ENCODE data around the gene SLC38A9.

The SLC38A9 gene

DNA sequence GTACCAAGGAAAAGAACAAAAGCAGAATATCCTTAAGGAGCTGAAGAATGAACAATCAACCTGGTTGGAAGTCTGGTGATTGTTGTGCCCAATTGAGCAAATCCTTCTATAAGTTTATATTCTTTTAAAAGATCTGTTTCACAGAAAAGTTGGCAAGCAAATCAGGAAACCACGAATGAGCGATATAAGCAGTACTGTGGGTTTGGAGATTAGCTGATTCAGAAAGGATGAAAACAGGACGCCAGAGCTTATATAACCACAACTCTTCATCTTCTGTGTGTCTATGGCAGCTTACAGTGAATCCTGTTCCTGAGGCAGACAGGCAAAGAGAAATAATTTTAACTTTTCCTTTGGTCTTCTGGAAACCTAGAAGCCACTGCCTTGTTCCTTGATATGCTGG, 61.7 kb downstream of the SLC38A9 start:
- peak overlapping the region; percentile 45; the same call in 1 of the 2 replicates for H3K4me2 ChIP-seq (ENCODE audit: insufficient read depth, low read length)
- H3K36me3 ChIP-seq (ENCODE audit: insufficient read depth, low read length) = peaks cover 8% of the 10 kb centered on the region; the same call in 1 of the 2 replicates
- H4K20me1 ChIP-seq (ENCODE audit: insufficient read depth, low read length) = no peaks in the 10 kb centered on the region
- peaks cover 26% of the 10 kb centered on the region for H3K4me1 ChIP-seq (ENCODE audit: insufficient read depth, low read length)
- H3K9ac ChIP-seq (ENCODE audit: low read depth, low read length) = no peak overlapping the region
- peak; percentile 100 for ATAC-seq (ENCODE audit: insufficient read depth, low read depth)
- H3K27me3 ChIP-seq (ENCODE audit: insufficient read depth, low read length, poor library complexity) = no peaks in the 10 kb centered on the region
- peak; percentile 32 for DNase-seq
- no peak for TF ChIP-seq EZH2 (IDR thresholded peaks at IDR 0.05; ENCODE audit: borderline replicate concordance, low read depth, low read length, severe bottlenecking)
- TF ChIP-seq, protein P1, sequence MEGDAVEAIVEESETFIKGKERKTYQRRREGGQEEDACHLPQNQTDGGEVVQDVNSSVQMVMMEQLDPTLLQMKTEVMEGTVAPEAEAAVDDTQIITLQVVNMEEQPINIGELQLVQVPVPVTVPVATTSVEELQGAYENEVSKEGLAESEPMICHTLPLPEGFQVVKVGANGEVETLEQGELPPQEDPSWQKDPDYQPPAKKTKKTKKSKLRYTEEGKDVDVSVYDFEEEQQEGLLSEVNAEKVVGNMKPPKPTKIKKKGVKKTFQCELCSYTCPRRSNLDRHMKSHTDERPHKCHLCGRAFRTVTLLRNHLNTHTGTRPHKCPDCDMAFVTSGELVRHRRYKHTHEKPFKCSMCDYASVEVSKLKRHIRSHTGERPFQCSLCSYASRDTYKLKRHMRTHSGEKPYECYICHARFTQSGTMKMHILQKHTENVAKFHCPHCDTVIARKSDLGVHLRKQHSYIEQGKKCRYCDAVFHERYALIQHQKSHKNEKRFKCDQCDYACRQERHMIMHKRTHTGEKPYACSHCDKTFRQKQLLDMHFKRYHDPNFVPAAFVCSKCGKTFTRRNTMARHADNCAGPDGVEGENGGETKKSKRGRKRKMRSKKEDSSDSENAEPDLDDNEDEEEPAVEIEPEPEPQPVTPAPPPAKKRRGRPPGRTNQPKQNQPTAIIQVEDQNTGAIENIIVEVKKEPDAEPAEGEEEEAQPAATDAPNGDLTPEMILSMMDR (IDR thresholded peaks at IDR 0.05; ENCODE audit: borderline replicate concordance, extremely low read depth, low read length, poor library complexity, severe bottlenecking) = no peak
- no peaks in the 10 kb centered on the region for H3K9me3 ChIP-seq (ENCODE audit: insufficient read depth, low read length, severe bottlenecking)
- H3K27ac ChIP-seq (ENCODE audit: low read length) = peak overlapping the region; percentile 59
- no peak overlapping the region for H2AFZ ChIP-seq (ENCODE audit: low read depth, low read length)
- no peaks in the 10 kb centered on the region for H3K79me2 ChIP-seq (ENCODE audit: insufficient read depth, low read length)
- H3K4me3 ChIP-seq (ENCODE audit: low read depth in 1 of 2, low read length in 2 of 2) = no peak overlapping the region

DNA sequence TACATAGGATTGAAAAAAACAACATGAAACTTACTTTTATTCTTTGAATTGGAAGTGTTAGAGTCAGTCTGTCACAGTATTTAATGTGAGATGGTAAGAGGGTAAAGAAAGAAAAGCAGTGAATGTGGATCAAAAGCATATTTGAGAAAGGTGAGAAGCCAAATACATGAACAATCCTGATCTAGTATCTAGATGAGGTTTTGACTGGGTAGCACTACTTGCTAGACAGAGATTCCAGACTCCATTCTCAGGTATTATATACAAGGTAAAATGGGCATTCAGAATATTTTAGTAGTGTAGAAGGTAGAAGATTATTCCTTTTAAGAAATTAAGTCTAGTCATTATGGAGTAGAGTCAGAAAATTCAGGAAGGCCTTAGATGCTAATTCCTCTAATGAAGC, 62.2 kb downstream of the SLC38A9 start:
- no peaks in the 10 kb centered on the region for H3K79me2 ChIP-seq (ENCODE audit: insufficient read depth, low read length)
- 0 out of 3 replicates have a peak, but pooled peaks have one; percentile 3 for ATAC-seq (ENCODE audit: insufficient read depth, low read depth)
- no peaks in the 10 kb centered on the region for H3K27me3 ChIP-seq (ENCODE audit: insufficient read depth, low read length, poor library complexity)
- H3K4me1 ChIP-seq (ENCODE audit: insufficient read depth, low read length) = peaks cover 26% of the 10 kb centered on the region
- H3K4me2 ChIP-seq (ENCODE audit: insufficient read depth, low read length) = peak overlapping the region; percentile 45; the same call in 1 of the 2 replicates
- no peak overlapping the region for H3K4me3 ChIP-seq (ENCODE audit: low read depth in 1 of 2, low read length in 2 of 2)
- H3K36me3 ChIP-seq (ENCODE audit: insufficient read depth, low read length) = peaks cover 12% of the 10 kb centered on the region
- H3K9me3 ChIP-seq (ENCODE audit: insufficient read depth, low read length, severe bottlenecking) = no peaks in the 10 kb centered on the region
- H3K9ac ChIP-seq (ENCODE audit: low read depth, low read length) = no peak overlapping the region
- no peaks in the 10 kb centered on the region for H4K20me1 ChIP-seq (ENCODE audit: insufficient read depth, low read length)
- no peak overlapping the region for H2AFZ ChIP-seq (ENCODE audit: low read depth, low read length)
- no peak for DNase-seq
- H3K27ac ChIP-seq (ENCODE audit: low read length) = peak overlapping the region; percentile 59
- TF ChIP-seq, protein P1 (IDR thresholded peaks at IDR 0.05; ENCODE audit: borderline replicate concordance, extremely low read depth, low read length, poor library complexity, severe bottlenecking) = no peak
- no peak for TF ChIP-seq EZH2 (IDR thresholded peaks at IDR 0.05; ENCODE audit: borderline replicate concordance, low read depth, low read length, severe bottlenecking)

DNA sequence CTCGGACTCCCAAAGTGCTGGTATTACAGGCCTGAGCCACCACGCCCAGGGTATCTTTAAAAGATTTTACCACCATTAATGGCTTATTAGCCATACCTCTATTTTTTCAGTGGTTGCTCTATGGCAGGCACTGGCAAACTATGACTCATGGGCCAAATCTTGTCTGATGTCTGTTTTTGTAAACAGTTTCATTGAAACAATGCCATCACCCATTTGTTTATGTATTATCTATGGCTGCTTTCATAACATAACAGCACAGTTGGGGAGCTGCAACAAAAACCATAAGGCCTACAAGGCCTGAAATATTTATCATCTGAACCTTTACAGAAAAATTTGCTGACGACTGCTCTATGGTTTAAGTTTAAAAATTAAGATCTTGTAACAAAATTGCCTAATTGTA, 66.8 kb downstream of the SLC38A9 start:
- peaks cover 8% of the 10 kb centered on the region for H3K4me1 ChIP-seq (ENCODE audit: insufficient read depth, low read length)
- H3K79me2 ChIP-seq (ENCODE audit: insufficient read depth, low read length) = no peaks in the 10 kb centered on the region
- H3K4me2 ChIP-seq (ENCODE audit: insufficient read depth, low read length) = no peak overlapping the region
- TF ChIP-seq, protein P1 (IDR thresholded peaks at IDR 0.05; ENCODE audit: borderline replicate concordance, extremely low read depth, low read length, poor library complexity, severe bottlenecking) = no peak
- TF ChIP-seq EZH2 (IDR thresholded peaks at IDR 0.05; ENCODE audit: borderline replicate concordance, low read depth, low read length, severe bottlenecking) = no peak
- H2AFZ ChIP-seq (ENCODE audit: low read depth, low read length) = no peak overlapping the region
- no peak overlapping the region for H3K9ac ChIP-seq (ENCODE audit: low read depth, low read length)
- no peak overlapping the region for H3K27ac ChIP-seq (ENCODE audit: low read length)
- H3K36me3 ChIP-seq (ENCODE audit: insufficient read depth, low read length) = peaks cover 9% of the 10 kb centered on the region
- ATAC-seq (ENCODE audit: insufficient read depth, low read depth) (no peak), DNase-seq (no peak)
- H4K20me1 ChIP-seq (ENCODE audit: insufficient read depth, low read length) = no peaks in the 10 kb centered on the region
- no peaks in the 10 kb centered on the region for H3K27me3 ChIP-seq (ENCODE audit: insufficient read depth, low read length, poor library complexity)
- H3K9me3 ChIP-seq (ENCODE audit: insufficient read depth, low read length, severe bottlenecking) = no peaks in the 10 kb centered on the region
- no peak overlapping the region for H3K4me3 ChIP-seq (ENCODE audit: low read depth in 1 of 2, low read length in 2 of 2)

Measured in DND-41 (cell line).